EL (cell line): Measurements from ENCODE around the gene ATF6.
"Not testable (repeated sequence)": the region's sequence is repeated elsewhere in the genome, so short reads cannot be mapped to it uniquely, and the experiment has no call there.

Experiments
- DNase-seq: peaks from one replicate; pipeline ENCODE4 v3.0.0-alpha.2; 2016

Gene ATF6, protein sequence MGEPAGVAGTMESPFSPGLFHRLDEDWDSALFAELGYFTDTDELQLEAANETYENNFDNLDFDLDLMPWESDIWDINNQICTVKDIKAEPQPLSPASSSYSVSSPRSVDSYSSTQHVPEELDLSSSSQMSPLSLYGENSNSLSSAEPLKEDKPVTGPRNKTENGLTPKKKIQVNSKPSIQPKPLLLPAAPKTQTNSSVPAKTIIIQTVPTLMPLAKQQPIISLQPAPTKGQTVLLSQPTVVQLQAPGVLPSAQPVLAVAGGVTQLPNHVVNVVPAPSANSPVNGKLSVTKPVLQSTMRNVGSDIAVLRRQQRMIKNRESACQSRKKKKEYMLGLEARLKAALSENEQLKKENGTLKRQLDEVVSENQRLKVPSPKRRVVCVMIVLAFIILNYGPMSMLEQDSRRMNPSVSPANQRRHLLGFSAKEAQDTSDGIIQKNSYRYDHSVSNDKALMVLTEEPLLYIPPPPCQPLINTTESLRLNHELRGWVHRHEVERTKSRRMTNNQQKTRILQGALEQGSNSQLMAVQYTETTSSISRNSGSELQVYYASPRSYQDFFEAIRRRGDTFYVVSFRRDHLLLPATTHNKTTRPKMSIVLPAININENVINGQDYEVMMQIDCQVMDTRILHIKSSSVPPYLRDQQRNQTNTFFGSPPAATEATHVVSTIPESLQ

DNA sequence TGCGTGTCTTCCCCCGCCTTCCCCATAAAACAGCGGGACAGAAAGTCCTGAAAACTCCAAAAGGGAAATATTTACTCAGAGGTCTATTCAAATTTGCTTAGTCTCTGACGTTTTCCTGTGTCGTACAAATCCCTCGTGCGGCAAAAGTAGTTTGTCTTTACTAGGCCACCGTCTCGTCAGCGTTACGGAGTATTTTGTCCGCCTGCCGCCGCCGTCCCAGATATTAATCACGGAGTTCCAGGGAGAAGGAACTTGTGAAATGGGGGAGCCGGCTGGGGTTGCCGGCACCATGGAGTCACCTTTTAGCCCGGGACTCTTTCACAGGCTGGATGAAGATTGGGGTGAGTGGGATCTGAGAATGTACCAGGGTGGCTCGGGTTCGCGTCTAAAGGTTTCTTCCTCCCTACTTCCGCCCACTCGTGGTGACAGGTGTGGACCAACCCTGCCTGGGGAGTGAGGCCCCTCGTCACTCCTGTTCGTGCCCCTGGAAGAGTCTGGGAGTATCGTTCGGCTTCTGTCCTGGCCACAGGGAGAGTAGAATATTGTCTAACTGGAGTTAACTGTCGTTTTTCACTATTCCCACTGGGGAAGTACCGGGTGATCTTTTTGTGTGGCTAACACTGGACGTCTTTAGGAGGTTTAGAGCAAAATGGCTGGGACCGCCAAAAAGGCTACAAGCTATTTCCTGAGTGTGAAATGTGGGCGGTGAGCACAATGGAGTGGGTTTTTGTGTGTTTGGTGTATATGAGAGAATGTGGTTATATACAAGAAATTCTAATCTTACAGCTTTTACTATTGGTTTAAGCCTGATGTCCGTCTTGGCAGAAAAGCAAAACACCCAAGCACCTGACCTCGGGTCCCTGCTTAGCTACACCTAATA lies at the start of gene ATF6:
ATF6 (plus strand) TSS at position 219 of the 880 bp plus-strand sequence; CDS start at position 260, 41 bp downstream.
- DNase-seq = peak; percentile 91

DNA sequence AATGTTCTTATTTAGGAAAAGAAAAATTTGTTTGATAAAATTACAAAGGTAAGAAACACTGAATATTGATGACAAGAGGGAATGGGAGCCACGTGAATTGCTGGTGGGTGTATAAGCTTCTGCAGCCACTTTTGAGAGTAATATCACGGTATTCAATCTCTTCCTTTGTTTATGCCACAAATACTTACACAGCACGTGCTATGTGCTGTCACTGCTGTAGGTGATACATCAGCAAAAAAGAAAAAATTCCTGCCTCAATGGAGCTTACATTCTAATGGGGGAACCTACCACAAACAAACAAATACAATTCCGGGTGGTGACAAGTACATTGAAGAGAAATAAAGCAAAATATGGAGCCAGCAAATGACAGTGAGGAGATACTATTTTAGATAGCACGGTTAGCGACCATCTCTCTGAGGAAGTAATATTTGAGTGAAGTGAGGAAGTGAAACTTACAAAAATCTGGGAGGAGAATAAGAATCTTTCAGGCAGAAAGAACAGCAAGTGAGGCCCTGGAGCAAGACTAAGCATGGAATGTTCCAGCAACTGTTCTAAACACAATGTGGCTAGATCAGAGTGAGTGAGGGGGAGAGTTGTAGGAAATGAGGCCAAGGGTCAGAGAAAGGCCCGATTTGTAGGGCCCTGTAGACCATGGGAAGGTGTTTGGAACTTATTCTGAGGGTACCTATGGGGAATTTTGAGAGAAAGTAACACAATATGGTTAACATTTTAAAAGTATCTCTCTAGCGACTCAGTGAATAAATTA lies 47.4 kb upstream of the ATF6 start:
- DNase-seq = no peak

DNA sequence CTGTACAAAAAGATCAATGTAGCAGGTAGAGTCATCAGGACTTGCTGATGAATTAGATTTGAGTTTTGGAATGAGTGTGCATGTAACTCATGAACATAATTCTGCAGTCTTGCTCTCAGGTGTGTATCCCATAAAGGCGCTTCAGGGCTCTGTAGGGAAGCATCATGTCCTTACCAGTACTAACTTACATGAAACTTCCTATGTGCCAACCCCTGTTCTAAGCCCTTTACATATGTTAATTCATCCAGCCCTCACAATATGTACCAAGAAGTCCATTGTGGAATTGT lies 46.9 kb upstream of the ATF6 start:
- DNase-seq = no peak

DNA sequence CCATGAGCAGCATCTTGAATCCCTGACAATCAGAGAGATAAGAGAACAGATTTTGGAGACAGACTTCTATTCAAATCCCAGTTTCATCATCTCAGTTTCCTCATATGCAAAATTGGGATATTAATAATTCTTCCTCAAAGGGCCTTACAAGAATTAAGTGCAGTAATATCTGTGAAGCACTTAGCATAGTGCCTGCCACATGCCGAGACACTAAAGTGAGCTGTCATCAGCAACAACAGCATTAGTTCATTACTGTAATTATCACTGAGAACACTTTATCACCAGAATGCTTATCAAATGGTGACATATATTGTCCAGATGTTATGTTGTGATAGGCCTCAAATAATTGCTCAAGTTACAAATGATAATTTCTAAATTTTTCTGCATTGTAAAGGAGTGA lies 45.7 kb upstream of the ATF6 start:
- DNase-seq = no peak

DNA sequence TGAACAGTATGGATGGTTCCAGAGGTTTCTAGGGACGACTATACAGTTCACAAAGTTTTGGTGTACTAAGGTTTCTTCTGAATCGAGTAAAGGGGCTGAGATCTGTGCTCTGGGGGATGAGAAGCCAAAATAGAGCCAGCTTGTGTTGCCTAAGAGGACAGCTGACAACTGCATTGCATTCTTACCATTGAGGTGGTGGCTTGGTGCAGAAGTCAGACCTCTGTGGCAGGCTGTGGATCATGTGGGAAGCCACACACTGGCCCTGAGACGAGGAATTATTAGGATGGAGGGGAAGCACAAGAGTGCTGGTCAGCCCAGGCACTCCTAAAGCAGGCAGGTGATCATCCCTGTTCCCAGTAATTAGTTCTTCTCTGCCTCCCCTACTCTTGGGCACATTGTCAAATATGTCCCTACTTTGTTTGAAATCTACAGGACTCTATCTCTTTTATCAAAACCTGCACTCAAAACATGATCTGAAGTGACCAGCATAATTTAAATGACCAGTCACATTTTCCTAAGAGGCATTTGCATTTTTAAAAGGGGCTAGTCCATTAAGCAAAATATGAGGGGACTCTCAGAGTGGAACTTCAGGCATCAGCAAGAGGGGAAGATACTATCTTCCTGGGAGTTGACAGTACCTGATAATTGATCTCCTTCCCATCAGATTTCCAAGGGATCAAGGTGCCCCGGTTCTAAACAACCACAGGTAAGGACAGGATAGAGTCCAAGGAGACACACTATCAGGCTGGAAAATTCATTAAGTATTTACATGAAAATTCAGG lies 45.0 kb upstream of the ATF6 start, which contains the start of gene FCRLB:
FCRLB (plus strand) TSS at position 589 of the 782 bp plus-strand sequence. CDS start 1,129 bp downstream, outside the sequence.
- DNase-seq = no peak

DNA sequence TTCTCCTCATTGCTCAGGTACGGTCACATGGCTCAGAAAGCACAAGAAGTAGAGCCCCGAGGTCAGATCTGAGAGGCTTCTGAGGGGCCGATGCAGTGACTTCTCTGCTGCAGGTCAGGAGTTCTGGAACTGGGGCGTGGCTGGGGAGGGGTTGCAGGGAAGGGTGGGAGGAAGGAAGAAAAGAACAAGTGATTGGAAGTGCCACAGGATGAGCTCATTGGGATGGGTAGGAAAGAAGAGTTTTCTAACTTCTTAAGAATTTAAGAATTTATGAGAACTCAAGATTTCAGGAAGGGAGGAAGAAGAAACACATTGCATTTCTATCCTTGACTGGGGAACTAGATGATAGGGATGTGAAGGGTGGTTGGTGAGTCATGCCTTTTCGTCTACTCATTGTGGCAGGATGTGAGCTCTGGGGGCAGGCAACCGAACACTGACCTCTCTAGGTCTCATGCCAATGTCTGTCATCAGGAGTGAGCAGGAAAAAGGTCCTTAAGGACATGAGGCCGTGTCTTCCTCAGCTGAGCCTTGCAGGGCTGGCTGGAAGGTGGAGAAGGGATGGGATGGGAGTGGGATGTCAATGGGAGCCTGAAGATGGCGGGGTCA lies 44.3 kb upstream of the ATF6 start:
- peak; percentile 98 for DNase-seq

DNA sequence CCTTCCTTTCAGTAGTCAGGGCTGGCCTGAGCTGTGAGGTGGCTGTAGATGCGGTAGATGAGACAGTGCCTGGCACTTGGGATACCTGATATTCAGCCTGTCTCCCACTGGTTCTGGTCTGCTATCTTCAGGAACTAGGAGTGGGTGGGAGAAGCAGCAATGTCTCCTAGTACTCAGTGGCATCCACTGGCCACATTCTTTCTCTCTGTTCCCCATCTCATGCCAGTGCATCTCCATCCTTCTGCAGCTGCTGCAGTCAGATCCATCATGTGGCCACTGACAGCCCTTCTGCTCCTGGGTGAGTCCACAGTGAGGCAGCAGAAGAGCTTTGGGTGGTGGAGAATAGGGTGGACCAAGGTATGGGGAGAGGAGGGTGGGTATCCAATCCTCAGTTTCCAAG lies 43.7 kb upstream of the ATF6 start:
- DNase-seq = no peak

DNA sequence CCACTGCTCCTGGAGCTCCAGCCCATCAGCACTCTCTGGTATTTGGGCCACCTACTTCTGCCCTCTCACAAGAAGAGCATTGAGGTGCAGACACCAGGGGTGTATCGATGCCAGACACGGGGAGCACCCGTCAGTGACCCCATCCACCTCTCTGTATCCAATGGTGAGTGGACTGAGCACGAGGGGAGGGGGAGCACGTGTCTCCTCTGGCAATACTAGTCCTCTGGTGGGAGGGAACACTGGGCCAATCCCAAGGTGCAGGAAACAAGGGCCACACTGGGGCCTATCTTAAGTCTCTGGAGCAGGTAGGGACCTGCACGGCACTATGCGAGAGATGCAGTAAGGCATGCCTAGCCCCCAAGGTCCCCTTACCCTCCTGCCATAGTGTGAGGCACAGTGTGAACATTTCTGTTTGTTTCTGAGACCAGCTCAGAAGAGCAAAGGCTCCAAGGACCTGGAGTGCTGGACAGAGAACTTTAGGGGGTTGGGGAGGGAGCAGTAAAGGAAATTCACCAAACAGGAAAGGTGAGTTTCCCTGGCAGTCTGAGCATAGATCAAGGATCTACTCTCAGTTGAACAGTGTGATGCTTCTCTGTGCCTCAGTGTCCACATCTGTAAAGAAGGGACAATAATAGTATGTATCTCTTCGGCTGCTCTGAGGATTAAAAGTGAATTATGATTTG lies 42.5 kb upstream of the ATF6 start:
- DNase-seq = no peak

DNA sequence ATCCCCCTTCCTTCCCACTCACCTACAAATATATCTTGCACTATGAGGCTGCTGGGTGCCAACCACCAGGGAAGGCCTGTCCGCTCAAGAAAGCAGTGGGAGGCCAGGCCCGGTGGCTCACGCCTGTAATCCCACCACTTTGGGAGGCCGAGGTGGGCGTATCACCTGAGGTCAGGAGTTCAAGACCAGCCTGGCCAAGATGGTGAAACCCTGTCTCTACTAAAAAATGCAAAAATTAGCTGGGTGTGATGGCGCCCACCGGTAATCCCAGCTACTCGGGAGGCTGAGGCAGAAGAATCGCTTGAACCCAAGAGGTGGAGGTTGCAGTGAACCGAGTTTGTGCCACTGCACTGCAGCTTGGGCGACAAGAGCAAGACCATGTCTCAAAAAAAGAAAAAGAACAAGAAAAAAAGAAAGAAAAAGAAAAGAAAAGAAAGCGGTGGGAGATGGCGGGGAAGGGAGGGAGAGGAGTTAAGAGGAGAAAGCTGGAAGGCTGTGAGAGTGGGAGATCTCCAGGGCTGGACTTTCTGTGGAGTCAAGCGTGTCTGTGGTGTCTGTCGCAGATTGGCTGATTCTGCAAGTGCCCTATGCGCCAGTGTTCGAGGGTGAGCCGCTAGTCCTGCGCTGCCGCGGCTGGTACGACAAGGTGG lies 40.7 kb upstream of the ATF6 start:
- DNase-seq = not testable (repeated sequence)

DNA sequence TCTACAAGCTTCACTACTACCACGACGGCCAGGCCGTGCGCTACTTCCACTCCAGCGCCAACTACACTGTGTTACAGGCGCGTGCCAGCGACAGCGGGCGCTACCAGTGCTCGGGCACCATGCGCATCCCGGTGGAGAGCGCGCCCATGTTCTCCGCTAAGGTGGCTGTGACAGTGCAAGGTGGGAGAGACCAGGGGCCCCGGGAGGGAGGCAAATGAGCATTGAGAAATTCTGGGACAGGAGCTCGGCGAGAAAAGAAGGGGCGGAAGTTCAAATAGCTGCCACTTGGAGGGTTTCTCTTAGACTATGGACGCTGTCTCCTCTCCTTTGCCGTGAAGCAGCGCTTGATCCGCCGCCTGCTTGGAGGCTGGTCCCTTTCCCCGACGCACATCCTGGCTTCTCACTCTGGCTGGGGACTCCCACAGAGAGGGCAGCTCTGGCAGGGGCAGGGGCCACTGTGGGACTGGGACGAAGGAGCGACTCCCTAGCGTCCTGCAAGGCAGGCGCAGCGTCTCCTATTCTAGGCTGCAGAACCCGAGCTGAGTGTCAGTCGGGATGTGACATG lies 40.1 kb upstream of the ATF6 start:
- peak; percentile 61 for DNase-seq

DNA sequence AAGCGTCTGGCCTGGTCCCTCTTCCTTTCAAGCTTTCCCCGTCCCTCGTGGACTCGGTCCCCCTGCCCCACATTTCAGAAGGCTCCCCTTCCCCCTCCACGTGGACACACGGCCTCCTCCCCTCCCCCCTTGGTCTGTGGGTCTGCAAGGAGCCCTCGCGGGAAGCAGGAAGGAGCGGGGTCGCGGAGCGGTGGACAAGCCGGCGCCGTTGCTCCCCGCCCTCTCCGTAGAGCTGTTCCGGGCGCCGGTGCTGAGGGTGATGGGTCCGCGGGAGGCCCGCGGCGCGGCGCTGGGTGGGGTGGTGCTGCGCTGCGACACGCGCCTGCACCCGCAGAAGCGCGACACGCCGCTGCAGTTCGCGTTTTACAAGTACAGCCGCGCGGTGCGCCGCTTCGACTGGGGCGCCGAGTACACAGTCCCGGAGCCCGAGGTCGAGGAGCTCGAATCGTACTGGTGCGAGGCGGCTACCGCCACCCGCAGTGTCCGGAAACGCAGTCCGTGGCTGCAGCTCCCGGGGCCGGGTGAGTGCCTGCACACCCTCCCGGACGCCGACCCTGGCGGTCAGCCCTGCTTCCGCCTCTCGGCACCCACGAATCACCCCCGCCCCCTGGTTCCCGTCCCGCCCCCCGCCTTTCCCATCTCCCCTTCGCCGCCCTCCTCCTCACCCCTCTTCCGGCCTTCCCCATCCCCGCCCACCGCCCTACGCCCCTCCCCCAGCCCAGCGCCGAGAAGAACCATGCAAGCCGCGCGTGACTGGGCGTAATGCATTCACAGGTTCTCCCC lies 39.5 kb upstream of the ATF6 start:
- peak; percentile 92 for DNase-seq

DNA sequence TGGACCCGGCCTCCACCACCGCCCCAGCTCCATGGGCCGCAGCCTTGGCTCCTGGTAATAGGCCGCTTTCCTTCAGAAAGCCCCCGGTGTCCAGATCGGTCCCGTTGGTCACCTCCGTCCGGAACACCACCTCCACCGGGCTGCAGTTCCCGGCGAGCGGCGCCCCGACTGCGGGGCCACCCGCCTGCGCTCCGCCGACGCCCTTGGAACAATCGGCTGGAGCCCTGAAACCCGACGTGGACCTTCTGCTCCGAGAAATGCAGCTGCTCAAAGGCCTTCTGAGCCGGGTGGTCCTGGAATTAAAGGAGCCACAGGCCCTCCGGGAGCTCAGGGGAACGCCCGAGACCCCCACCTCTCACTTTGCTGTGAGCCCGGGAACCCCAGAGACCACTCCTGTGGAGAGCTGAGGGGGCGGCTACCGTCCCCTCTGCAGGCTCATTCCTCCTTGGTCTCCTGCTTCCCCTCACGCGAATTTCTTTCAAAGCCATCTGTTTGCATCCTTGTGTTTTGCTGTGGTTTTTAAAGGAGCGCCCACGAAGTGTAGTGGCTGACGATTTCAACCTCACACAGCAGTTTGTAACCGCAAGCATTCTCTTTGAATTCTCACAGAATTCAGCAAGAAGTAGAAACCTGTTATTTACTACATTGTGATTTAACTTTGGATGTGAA lies 38.7 kb upstream of the ATF6 start:
- DNase-seq = peak; percentile 78

DNA sequence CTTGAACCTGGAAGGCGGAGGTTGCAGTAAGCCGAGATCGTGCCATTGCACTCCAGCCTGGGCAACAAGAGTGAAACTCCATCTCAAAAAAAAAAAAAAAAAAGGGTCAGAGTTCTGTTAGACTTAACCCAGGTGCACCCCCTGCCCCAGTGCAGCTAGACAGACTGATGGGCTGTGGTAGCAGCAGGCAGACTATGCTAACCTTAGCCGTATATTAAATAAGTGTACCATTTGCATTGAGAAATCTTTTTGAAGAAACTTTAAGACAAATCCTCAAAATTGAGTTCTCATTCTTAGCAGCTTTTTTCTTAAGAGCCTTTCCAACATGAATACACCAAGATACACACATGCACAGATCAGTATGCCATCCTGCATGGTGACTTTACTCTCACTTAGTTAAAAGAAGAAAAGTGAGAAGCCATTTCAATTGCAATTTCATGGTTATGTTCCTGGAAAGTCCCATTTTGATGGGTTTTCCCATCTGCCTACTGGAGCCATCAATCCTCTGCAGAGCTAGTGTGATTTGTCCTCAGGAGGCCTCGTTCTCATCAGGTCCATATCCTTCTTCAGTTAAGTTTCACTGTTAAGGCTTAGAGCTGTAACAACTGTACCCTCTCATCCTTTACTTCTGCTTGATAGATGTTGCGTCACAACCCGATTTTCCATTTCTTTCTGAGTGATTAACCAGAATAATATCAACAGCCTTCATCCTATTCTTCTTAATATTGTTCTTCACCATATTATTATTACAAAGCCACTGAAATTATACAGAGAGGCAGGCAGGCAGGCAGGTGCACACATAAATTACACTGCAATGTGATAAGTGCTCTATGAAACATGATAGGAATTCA lies 37.5 kb upstream of the ATF6 start:
- DNase-seq = no peak

DNA sequence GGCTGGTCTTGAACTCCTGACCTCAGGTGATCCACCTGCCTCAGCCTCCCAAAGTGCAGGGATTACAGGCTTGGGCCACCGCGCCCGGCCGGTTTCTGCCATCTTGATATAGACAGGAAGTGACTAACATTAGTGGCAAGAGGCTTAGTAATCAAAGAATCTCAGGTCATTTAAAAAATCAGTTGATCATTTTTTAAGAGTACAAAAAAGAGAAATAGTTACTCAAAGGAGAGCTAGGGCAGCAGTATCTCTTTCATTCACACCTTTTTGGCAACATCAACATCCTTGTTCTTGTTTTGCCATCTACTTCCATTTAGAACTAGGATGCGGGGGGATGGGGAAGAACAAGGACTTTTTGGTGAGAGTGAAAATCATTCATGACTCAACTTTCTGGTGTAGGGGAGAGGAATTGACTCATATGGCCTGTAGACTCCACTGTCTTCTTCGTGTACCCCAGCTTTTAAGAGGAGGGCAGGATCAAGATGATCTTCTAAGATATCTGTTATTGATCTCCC lies 36.0 kb upstream of the ATF6 start:
- DNase-seq = peak; percentile 82

DNA sequence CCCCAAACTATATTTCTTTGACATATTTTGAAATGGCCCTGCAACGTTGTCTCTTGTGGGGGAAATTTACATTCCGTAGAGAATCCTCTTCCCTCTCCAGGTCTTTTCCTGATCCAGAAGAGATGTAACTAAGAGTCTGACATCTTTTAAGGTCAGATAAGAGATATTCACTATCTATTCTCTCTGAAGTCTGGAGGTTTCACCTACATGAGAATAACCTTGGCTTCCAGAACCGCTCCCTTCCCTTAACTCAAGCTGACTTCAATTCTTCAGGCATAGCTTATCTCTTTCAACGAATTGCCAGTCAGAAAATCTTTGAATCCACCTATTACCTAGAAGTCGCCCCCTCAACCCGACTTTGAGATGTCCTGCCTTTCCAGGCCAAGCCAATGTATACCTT lies 34.9 kb upstream of the ATF6 start:
- no peak for DNase-seq

DNA sequence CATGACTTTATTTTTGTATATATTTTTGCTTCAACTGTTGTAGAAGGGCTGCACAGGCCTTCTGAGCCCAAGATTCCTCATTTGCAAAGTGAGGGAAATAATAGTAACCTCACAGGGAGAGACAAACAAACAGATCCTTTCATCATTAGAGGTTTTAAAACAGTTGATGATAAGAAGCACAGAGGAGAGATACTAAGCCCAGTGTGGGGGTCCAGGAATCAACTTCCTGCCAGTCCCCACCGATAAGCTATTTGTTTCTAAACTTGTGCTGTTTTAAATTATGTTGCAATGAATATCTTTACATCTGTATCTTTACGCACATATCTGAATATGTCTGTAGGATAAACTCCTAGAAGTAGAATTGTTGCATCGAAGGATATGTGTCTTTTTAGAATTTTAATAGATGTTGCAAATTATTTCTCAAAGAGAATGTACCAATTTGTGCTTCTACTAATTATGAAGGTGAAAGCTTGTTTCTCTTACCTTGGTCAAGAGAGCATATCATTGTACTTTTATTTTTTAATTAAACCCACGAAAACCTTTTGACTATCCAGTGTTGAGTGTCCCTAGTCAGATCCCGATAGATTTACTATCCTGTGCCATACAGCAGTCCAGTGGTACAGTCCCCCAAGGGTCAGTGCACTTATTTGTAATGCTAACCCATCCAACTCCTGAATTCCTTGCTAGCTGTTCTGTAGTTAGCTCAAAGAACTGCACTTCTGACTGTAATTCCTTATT lies 34.0 kb upstream of the ATF6 start:
- DNase-seq = no peak

DNA sequence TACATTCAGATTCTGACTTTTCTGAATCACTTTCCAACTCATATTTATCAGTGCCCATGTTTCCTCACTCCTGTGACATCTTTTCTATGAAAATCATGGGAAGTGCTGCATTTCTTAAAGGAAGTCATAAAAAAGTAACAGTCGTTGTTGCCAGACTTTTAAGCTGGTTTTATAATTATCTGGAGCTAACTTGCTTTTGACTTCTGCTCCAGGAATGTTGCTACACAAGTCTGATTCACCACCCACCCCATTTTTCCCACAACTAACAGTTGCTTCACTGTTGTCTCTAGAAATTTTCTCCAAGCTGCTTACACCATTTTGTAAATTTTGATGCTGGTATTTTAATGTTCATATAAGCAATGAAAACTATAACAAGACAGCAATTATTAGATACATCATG lies 32.6 kb upstream of the ATF6 start:
- DNase-seq = peak; percentile 89
